Mesendoderm (in vitro differentiated cells): ENCODE data around the gene CTCFL.

Experiments used
- DNase-seq: peaks from one replicate; pipeline ENCODE4 v3.0.0; 2013
- H2AK5ac ChIP-seq: 2 replicates; pipeline ENCODE4 v1.6.1; 2013; ENCODE audit warnings: low read length, inconsistent platforms
- H2BK120ac ChIP-seq: 2 replicates; pipeline ENCODE4 v1.6.1; 2013; ENCODE audit warnings: low read depth, mild to moderate bottlenecking, low read length, moderate library complexity, mixed read lengths
- H2BK15ac ChIP-seq: replicated peaks from 2 replicates; pipeline ENCODE4 v1.6.1; 2013; ENCODE audit warnings: low read depth, mild to moderate bottlenecking, moderate library complexity
- H2BK5ac ChIP-seq: 2 replicates; pipeline ENCODE4 v1.6.1; 2013; ENCODE audit warnings: low read length, inconsistent platforms
- H3K18ac ChIP-seq: 2 replicates; pipeline ENCODE4 v1.6.1; 2013; ENCODE audit warnings: mild to moderate bottlenecking, low read length, mixed read lengths
- H3K23ac ChIP-seq: one replicate; pipeline ENCODE4 v1.6.1; 2013; ENCODE audit warnings: low read length
- H3K27ac ChIP-seq: 2 replicates; pipeline ENCODE4 v1.5.1; 2013; ENCODE audit warnings: low read depth, mild to moderate bottlenecking, inconsistent platforms, low read length, moderate library complexity
- H3K27me3 ChIP-seq: 2 replicates; pipeline ENCODE4 v1.6.1; 2013; ENCODE audit warnings: low read length, control low read depth, mild to moderate bottlenecking, inconsistent platforms; ENCODE audit not compliant: insufficient read depth, poor library complexity
- H3K36me3 ChIP-seq: 2 replicates; pipeline ENCODE4 v1.6.1; 2013; ENCODE audit warnings: low read length, inconsistent platforms; ENCODE audit not compliant: control insufficient read depth, insufficient read depth
- H3K4ac ChIP-seq: one replicate; pipeline ENCODE4 v1.6.1; 2013; ENCODE audit warnings: low read depth, mild to moderate bottlenecking, low read length, moderate library complexity
- H3K4me1 ChIP-seq: 2 replicates; pipeline ENCODE4 v1.6.1; 2013; ENCODE audit warnings: low read depth, low read length, inconsistent platforms; ENCODE audit not compliant: control insufficient read depth
- H3K4me2 ChIP-seq: 2 replicates; pipeline ENCODE4 v1.6.1; 2013; ENCODE audit warnings: low read length
- H3K4me3 ChIP-seq: 2 replicates; pipeline ENCODE4 v1.5.1; 2013; ENCODE audit warnings: mild to moderate bottlenecking, low read length
- H3K56ac ChIP-seq: one replicate; pipeline ENCODE4 v1.6.1; 2013; ENCODE audit warnings: low read length
- H3K79me1 ChIP-seq: 2 replicates; pipeline ENCODE4 v1.6.1; 2013; ENCODE audit warnings: low read length, inconsistent platforms
- H3K79me2 ChIP-seq: 2 replicates; pipeline ENCODE4 v1.6.1; 2013; ENCODE audit warnings: mild to moderate bottlenecking, low read length; ENCODE audit not compliant: control insufficient read depth, insufficient read depth
- H3K9ac ChIP-seq: 2 replicates; pipeline ENCODE4 v1.6.1; 2013; ENCODE audit warnings: low read length, inconsistent platforms
- H4K5ac ChIP-seq: one replicate; pipeline ENCODE4 v1.6.1; 2013; ENCODE audit warnings: low read length
- H4K8ac ChIP-seq: one replicate; pipeline ENCODE4 v1.6.1; 2013; ENCODE audit warnings: low read depth, mild to moderate bottlenecking, control low read depth, low read length, moderate library complexity
- WGBS: extraction: QIAGEN DNeasy Blood & Tissue Kit; methylation state at CpG from one replicate; pipeline ENCODE4 v1.1.7; 2013; ENCODE audit warnings: low lambda C conversion rate, missing lambda C conversion rate; ENCODE audit not compliant: insufficient coverage; ENCODE audit errors: extremely low coverage; 5-methylcytosine and 5-hydroxymethylcytosine counted together

Gene CTCFL

DNA sequence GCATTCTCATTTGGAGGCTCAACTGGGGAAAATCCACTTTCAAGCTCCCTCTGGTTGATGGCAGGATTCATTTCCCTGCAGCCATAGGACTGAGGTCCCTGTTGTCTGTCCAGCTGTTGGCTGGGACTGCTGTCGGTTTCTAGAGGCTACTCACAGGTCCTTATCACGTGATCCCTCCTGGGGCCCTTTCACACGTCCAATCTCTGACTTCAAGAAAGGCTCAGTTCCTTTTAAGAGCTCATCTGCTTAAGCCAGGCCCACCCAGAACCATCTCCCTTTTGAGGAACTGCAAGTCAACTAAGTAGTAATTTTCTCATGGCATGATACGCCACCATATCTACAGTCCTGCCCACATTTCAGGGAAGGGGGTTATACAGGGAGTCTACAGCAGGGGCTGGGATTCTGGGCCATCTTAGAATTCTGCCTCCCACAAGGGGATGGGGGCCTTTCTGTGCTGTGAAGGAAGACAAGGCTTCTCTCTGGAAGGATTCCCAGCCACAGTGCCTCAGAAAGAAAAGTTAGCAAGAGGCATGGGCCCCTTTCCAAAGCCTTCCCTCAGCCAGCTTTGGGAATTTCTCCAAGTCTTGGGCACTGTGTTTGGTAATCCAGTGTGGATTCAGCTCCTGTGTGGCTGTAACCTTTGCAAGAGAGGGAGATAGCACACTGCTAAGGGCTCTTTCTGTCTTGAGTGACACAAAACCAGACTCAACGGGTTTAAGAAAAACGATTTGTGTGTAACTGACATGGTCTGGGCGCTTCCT, 66.4 kb downstream of the CTCFL start:
- Histone ChIP-seq H4K8ac (no peak overlapping the region), H3K18ac (no peak overlapping the region), H3K56ac (no peak overlapping the region), H3K9ac (no peak overlapping the region), H3K4me1 (no peaks in the 10 kb centered on the region), H3K4me2 (no peak overlapping the region), H3K27me3 (no peaks in the 10 kb centered on the region), H3K27ac (no peak overlapping the region), H3K4ac (no peak overlapping the region), H3K79me2 (no peaks in the 10 kb centered on the region), H2BK15ac (no peak overlapping the region), H2AK5ac (no peak overlapping the region), H2BK120ac (no peak overlapping the region), H3K4me3 (no peak overlapping the region), H3K23ac (no peak overlapping the region), H3K36me3 (no peaks in the 10 kb centered on the region), H2BK5ac (no peak overlapping the region), H4K5ac (no peak overlapping the region), H3K79me1 (no peaks in the 10 kb centered on the region)
- no peak for DNase-seq
- WGBS: no CpG with 5 or more reads among the region's 7 CpGs

DNA sequence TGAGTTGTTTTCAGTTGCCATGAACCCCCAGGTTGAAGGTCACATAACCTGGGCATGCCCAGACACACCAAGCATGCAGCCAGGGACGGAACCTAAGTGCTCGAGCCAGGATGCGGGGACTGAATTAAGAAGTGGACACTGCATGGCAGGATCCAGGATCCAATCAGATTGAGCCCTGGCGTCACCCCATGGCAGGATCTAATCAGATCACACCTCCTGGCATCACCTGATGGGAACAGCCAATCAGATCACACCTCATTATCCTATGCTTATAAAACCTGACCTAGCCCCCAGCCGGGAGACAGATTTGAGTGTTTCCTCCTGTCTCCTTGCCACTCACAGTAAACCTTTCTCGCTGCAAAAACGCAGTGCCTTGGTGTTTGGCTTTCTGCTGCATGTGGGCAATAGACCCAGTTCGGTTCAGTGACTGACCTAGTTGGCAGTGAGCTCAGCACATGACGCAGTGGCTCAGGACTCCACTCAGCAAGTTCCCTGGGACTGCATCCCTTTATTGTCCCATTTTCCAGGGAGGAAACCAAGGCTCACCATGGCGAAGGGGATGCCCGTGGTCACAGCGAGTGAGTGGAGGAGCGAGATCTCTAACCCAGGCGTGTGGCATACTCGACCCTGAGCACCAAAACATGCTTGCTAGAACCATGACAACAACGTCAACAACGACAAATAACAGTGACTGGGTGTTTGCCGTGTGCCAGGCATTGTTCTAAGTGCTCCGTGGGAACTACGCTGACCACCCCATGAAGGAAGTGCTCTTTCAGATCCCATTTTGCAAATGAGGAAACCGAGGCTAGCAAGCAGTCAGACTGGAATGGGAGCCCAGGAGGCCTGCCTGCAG, 67.5 kb downstream of the CTCFL start:
- H3K27me3 ChIP-seq: no peaks in the 10 kb centered on the region
- no peak overlapping the region for H3K4me3 ChIP-seq
- no peak for DNase-seq
- WGBS: no CpG with 5 or more reads among the region's 21 CpGs
- no peak overlapping the region for H2BK15ac ChIP-seq
- H3K79me2 ChIP-seq: no peaks in the 10 kb centered on the region
- no peak overlapping the region for H2BK5ac ChIP-seq
- H3K56ac ChIP-seq: no peak overlapping the region
- no peak overlapping the region for H4K5ac ChIP-seq
- H3K27ac ChIP-seq: no peak overlapping the region
- H3K4me2 ChIP-seq: no peak overlapping the region
- no peak overlapping the region for H2AK5ac ChIP-seq
- H3K9ac ChIP-seq: no peak overlapping the region
- no peak overlapping the region for H3K18ac ChIP-seq
- no peak overlapping the region for H4K8ac ChIP-seq
- no peak overlapping the region for H3K23ac ChIP-seq
- no peak overlapping the region for H2BK120ac ChIP-seq
- no peaks in the 10 kb centered on the region for H3K4me1 ChIP-seq
- no peaks in the 10 kb centered on the region for H3K36me3 ChIP-seq
- no peaks in the 10 kb centered on the region for H3K79me1 ChIP-seq
- no peak overlapping the region for H3K4ac ChIP-seq

DNA sequence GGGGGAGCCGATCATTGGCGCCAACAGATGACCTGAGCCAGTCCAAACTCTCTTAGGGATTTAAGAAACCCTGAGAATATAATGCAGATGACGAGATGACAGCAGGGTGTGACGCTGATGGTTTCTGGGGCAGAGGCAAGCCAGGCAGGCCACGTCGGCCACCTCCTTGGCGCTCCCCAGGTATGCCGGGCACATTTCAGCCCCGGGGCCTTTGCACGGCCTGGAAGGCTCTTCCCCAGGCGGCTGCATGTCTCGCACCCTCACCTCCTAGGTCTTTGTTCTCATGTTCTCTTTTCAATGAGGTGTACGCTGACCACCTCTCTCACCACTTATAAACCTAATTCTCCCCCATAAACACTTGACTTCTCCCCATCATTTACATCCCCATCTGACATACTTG, 68.8 kb downstream of the CTCFL start:
- DNase-seq: no peak
- H3K36me3 ChIP-seq: no peaks in the 10 kb centered on the region
- H2BK120ac ChIP-seq: no peak overlapping the region
- no peak overlapping the region for H3K56ac ChIP-seq
- no peak overlapping the region for H3K4me3 ChIP-seq
- no peak overlapping the region for H3K9ac ChIP-seq
- H3K4me1 ChIP-seq: no peaks in the 10 kb centered on the region
- no peak overlapping the region for H2BK15ac ChIP-seq
- H2AK5ac ChIP-seq: no peak overlapping the region
- H3K18ac ChIP-seq: no peak overlapping the region
- no peak overlapping the region for H3K4ac ChIP-seq
- no peak overlapping the region for H2BK5ac ChIP-seq
- H3K79me2 ChIP-seq: no peaks in the 10 kb centered on the region
- no peaks in the 10 kb centered on the region for H3K27me3 ChIP-seq
- H4K8ac ChIP-seq: no peak overlapping the region
- H3K4me2 ChIP-seq: no peak overlapping the region
- H3K27ac ChIP-seq: no peak overlapping the region
- no CpG with 5 or more reads among the region's 13 CpGs for WGBS
- H3K23ac ChIP-seq: no peak overlapping the region
- H3K79me1 ChIP-seq: no peaks in the 10 kb centered on the region
- no peak overlapping the region for H4K5ac ChIP-seq

DNA sequence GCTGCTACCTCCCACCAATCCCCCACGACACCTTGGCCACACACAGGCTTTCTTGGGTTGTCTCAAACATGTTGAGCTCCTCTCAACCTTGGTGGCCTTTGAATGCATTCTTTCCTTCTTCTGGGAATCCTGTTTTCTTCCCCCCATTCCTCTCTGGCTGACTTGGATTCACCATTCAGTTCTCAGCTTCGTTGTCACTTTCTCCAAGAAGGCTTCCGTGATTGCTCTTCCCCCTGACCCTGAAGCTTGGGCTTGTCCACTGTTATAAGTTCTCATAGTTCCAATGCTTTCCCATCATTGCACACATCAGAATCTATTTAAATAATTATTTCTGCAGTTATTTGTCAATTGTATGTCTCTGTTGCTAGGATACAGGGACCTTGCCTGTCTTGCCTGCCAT, 69.6 kb downstream of the CTCFL start:
- Histone ChIP-seq H3K79me1 (no peaks in the 10 kb centered on the region), H3K79me2 (no peaks in the 10 kb centered on the region), H3K18ac (no peak overlapping the region), H2BK15ac (no peak overlapping the region), H3K4me1 (no peaks in the 10 kb centered on the region), H2AK5ac (no peak overlapping the region), H3K27me3 (no peaks in the 10 kb centered on the region), H3K4me3 (no peak overlapping the region), H3K56ac (no peak overlapping the region), H4K5ac (no peak overlapping the region), H3K9ac (no peak overlapping the region), H3K4me2 (no peak overlapping the region), H4K8ac (no peak overlapping the region), H2BK120ac (no peak overlapping the region), H3K27ac (no peak overlapping the region), H3K4ac (no peak overlapping the region), H3K36me3 (no peaks in the 10 kb centered on the region), H3K23ac (no peak overlapping the region), H2BK5ac (no peak overlapping the region)
- WGBS: no CpG with 5 or more reads among the region's 3 CpGs
- no peak for DNase-seq

DNA sequence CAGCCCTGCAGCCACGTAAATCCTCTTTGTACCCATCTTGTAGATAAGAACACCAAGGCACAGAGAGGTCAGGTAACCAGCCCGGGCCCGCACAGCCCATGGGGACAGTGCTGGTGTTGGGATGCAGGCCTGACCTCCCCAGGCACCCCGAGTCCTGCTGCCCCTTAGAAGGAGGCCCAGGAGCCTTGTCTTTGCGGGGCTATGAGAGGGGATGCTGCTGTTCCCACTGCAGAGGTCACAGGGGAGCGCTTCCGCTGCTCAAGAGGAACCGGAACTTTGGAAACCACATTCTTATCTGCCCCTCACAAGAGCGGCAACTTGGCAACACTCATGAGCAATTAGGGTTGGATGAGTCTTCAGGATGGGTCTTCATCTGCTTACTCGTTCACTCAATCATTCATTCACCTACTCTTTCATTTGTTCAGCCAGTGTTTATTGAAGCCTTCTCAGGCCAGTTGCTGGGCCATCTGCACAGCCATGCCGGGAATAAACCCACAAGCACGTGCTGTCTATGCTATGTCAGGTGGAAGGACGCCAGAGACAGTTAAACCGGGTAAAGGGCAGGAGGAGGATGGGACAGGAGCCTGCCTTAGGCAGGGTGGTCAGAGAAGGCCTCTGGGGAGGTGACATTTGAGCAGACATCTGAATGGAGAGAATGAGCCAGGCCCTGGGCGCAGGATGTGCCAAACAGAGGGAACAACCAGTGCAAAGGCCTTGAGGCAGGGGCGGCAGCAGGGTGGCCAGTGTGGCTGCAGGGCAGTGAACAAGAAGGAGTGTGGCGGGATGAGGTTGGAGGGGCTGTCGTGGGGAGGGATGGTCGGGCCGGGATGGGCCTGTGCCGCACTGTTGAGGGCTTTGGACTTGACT, 72.9 kb downstream of the CTCFL start:
- H2AK5ac ChIP-seq: no peak overlapping the region
- H3K4ac ChIP-seq: no peak overlapping the region
- no peak overlapping the region for H2BK120ac ChIP-seq
- H3K79me1 ChIP-seq: no peaks in the 10 kb centered on the region
- H3K4me1 ChIP-seq: no peaks in the 10 kb centered on the region
- no peak overlapping the region for H4K5ac ChIP-seq
- no CpG with 5 or more reads among the region's 21 CpGs for WGBS
- H3K56ac ChIP-seq: no peak overlapping the region
- no peak overlapping the region for H3K9ac ChIP-seq
- no peak overlapping the region for H2BK5ac ChIP-seq
- DNase-seq: no peak
- H2BK15ac ChIP-seq: no peak overlapping the region
- no peaks in the 10 kb centered on the region for H3K36me3 ChIP-seq
- H3K18ac ChIP-seq: no peak overlapping the region
- H3K4me2 ChIP-seq: no peak overlapping the region
- no peak overlapping the region for H3K23ac ChIP-seq
- no peaks in the 10 kb centered on the region for H3K27me3 ChIP-seq
- H3K79me2 ChIP-seq: no peaks in the 10 kb centered on the region
- no peak overlapping the region for H4K8ac ChIP-seq
- H3K4me3 ChIP-seq: no peak overlapping the region
- H3K27ac ChIP-seq: no peak overlapping the region
